Femur (tissue), 1 donor: Measurements from ENCODE around the gene KDM2A.
"Not testable (repeated sequence)": the region's sequence is repeated elsewhere in the genome, so short reads cannot be mapped to it uniquely, and the experiment has no call there.

Source experiments
- DNase-seq: peaks from one replicate; pipeline ENCODE4 v3.0.0-alpha.2; 2017

Gene KDM2A

DNA sequence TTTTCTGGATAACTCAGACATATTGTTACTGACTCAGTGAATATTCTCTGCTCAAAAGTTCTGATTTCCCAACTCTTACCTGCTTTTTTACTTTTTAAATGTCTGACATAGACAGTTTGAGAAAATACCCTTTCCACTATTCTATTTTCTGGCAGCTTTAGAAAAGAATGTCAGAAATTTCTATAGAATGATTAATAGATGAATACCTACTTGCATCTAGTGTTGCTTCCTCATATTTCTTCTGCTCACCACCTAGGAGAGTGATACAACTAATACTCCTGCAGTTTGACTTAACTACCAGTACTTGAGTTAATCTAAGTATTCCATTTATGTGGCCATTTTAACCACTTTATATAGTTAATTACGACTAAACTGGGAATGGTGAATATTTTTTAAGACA lies 55.2 kb downstream of the KDM2A start:
- no peak for DNase-seq

DNA sequence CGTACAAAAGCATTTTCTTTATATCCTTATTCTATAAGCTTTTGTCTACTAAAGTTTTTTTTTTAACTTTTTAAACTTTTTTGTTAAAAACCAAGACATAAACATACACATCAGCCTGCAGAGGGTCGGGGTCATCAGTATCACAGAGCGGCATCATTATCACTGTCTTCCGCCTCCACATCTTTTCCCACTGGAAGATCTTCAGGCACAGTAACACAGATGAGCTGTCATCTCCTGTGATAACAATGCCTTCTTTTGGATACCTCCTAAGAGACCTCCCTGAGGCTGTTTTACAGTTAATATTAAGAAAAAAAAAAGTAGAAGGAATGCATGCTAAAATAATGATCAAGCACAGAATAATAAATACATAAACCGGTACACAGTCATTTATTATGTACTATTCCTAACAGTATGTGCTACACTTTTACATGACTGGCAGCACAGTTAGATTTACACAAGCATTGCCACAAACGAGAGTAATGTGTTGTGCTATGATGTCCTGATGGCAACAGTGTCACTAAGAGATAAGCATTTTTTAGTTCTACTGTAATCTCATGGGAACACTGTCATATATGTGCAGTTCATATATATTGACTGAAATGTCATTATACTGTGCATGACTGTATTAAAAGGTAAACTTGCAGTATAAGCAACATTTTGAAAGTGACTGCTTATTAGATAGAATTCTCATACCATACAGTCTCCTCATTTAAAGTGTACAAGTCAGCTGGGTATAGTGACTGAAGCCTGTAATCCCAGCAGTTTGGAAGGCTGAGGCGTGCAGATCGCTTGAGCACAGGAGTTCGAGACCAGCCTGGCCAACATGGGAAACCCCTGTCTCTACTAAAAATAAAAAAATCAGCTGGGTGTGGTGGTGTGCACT lies 58.6 kb downstream of the KDM2A start:
- DNase-seq: no peak

DNA sequence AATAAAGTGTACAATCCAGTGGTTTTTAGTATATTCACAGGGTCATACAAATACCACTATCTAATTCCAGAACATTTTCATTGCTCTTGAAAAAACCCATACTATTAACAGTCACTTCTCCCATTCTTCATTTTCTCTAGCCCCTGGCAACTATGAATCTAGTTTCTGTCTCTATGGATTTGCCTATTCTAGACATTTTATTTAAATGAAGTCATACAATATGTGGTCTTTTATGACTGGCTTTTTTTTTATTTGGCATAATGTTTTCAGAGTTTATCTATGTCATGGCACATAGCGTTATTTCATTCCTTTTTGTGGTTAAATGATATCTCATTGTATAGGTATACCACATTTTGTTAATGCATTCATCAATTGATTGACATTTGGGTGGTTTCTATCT lies 59.4 kb downstream of the KDM2A start:
- no peak for DNase-seq

DNA sequence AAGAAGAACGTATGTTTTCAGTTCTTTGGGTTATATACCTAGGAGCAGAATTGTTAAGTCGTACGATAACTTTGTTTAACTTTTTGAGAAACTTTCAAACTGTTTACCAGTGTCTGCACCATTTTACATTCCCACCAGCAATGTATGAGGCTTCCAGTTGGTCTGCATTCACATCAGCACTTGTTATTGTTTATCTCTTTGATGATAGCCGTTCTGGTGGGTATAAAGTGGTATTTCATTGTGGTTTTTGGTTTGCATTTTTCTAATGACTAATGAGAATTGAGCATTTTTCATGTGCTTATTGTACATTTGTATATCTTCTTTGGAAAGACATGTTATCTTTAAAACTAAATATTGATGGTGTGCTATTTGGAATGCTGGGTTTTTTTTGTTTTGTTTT lies 59.8 kb downstream of the KDM2A start:
- no peak for DNase-seq

GRCh38 chr11:67179892-67180490 lies 60.9 kb downstream of the KDM2A start:
- no peak for DNase-seq

DNA sequence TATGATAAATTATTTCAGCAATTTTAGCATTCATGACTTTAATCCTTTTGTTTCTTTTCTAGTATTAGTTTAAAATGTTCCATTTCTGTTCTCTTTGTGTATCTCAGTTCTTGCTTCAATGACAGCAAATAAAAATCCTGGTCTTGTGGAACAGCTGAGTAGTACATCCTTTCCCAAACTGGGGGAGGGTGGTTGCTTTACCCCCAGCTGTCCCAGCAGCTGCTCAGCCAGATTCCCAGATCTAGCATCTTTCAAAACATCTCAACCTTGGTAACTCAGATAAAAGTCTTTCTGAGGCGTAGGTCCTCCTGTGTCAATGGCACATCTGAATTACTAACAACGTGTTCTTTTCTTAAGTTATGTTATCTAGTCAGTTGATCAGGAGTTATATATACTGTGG lies 75.0 kb downstream of the KDM2A start:
- DNase-seq: no peak

- DNase-seq: no peak
These were observed 77.0 kb downstream of the KDM2A start for GRCh38 chr11:67195971-67196456.

GRCh38 chr11:67197606-67198005 lies 78.5 kb downstream of the KDM2A start:
- DNase-seq: no peak

- DNase-seq: not testable (repeated sequence)
These were observed 79.7 kb downstream of the KDM2A start for GRCh38 chr11:67198781-67199180.

DNA sequence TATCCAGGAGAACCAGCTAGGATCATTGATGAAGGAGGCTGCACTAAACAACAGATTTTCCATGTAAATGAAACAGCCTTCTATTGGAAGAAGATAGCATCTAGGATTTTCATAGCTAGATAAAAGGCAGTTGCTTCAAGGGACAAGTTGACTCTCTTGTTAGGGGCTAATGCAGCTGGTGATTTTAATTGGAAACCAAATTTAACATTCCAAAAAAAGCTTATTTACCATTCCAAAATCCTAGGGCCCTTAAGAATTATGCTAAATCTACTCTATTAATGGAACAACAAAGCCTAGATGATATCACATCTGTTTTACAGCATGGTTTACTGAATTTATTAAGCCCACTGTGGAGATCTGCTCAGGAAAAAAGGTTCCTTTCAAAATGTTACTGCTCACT lies 80.7 kb downstream of the KDM2A start:
- DNase-seq: no peak

DNA sequence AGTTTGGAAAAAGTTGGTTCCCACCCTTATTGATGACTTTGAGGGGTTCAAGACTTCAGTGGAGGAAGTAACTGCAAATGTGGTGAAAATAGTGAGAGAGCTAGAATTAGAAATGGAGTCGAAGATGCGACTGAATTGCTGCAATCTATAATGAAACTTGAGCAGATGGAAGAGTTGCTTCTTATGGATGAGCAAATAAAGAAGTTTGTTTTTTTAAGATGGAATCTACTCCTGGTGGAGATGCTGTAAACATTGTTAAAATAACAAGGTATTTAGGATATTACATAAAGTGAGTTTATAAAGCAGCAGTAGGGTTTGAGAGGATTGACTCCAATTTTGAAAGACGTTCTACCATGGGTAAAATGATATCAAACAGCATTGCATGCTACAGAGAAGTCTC lies 83.0 kb downstream of the KDM2A start:
- no peak for DNase-seq

GRCh38 chr11:67204822-67205221 lies 85.8 kb downstream of the KDM2A start:
- DNase-seq: no peak

DNA sequence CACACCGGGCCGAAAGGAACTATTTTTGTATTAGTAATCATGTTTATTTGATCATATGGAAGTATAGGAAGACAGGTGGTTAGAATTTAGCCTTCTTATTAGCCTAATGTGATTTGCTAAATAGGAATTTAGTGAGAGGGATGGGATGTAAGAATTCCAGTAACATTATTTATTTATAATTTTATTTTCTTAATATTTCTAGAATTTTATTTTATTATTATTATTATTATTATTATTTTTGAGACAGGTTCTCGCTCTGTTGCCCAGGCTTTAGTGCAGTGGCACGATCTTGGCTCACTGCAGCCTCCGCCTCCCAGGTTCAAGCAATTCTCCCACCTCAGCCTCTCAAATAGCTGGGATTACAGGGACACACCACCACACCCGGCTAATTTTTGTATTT lies 90.2 kb downstream of the KDM2A start:
- not testable (repeated sequence) for DNase-seq

GRCh38 chr11:67211656-67212436 lies 92.8 kb downstream of the KDM2A start:
- DNase-seq: no peak

- DNase-seq: no peak
These were observed 94.1 kb downstream of the KDM2A start for GRCh38 chr11:67213178-67213621.

- DNase-seq: no peak
These were observed 108.7 kb downstream of the KDM2A start for GRCh38 chr11:67227726-67228125.

GRCh38 chr11:67230406-67230805 lies 111.3 kb downstream of the KDM2A start:
- DNase-seq: no peak

- no peak for DNase-seq
These were observed 111.8 kb downstream of the KDM2A start for GRCh38 chr11:67230886-67231285.

DNA sequence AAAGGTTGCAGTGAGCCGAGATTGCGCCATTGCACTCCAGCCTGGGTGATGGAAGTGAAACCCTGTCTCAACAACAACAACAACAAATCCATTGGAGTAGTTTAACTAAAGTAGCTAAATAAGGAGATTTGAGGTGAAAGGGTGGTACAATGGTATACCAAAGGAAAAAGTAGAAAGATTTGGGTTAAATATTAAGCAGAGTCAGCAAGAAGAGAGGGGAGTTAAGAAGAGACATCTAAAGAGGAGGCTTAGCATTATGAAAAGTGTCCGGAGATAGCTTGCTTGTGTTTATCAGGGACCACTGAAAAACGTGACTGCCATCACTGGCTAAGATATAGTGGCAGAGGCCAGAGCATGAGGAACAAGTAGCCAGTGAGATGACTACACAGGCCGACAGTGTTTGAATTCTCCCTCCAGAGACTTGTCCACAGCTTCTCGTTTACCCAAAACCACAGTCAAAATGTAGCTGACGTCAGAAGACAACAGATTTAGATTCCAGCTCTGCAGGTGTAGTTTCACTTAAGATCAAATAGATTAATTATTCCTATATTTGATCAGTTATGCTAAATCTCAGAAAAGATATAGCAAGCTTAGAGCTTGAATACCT lies 114.6 kb downstream of the KDM2A start:
- no peak for DNase-seq

DNA sequence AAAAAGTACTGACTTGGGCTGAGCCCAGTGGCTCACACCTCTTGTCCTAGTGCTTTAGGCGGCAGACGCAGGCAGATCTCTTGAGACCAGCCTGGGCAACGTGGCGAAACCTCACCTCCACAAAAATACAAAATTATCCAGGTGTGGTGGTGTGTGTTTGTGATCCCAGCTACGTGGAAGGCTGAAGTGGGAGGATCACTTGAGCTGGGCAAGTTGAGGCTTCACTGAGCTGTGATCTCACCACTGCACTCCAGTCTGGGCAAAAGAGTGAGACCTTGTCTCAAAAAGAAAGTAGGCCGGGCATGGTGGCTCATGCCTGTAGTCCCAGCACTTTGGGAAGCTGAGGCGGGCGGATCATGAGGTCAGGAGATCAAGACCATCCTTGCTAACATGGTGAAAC lies 115.5 kb downstream of the KDM2A start:
- not testable (repeated sequence) for DNase-seq

- DNase-seq: no peak
These were observed 118.5 kb downstream of the KDM2A start for GRCh38 chr11:67237574-67237973.

GRCh38 chr11:67238894-67239782 lies 120.1 kb downstream of the KDM2A start:
- no peak for DNase-seq
